ENCODE measurements around the gene C16orf54. TPM values are rescaled to one million over a fixed set of nuclear protein-coding genes. Genes with fewer than 3 reads are reported as not detected.

The C16orf54 gene
- total RNA-seq, 1 experiment from 2014 or later = not detected

- no peaks in the 10 kb centered on the region for H3K27me3 ChIP-seq (ENCODE audit: insufficient read depth, low read depth)
- TF ChIP-seq CTCF (conservative IDR thresholded peaks at IDR 0.05) = no peak
- TF ChIP-seq EZH2 (IDR thresholded peaks at IDR 0.05; ENCODE audit: low read depth) = no peak
- no peaks in the 10 kb centered on the region for H3K9me2 ChIP-seq (ENCODE audit: insufficient read depth)
- H3K4me2 ChIP-seq = peak overlapping the region; percentile 94
- BruUV-seq (replicated peaks) = no TSS peak
- H3F3A ChIP-seq (ENCODE audit: insufficient read depth, low read depth) = peaks cover 10% of the 10 kb centered on the region
- CTCF ChIA-PET = no interaction called here
- 0 out of 2 replicates have a peak, but pooled peaks cover 9% of the 10 kb centered on the region for H4K20me1 ChIP-seq (ENCODE audit: insufficient read depth)
- H3K36me3 ChIP-seq (ENCODE audit: low read depth) = peaks cover 8% of the 10 kb centered on the region; the same call in 1 of the 2 replicates
- peaks cover 17% of the 10 kb centered on the region for H3K4me1 ChIP-seq (replicated peaks; ENCODE audit: insufficient read depth)
- no peak overlapping the region for H3K27ac ChIP-seq
- H2AFZ ChIP-seq = peak overlapping the region; percentile 96; the same call in 1 of the 2 replicates
- peak overlapping the region; percentile 94 for H3K4me3 ChIP-seq
- peaks cover 61% of the 10 kb centered on the region for H3K79me2 ChIP-seq (ENCODE audit: low read depth)
- DNase-seq = no peak
- intact Hi-C loops (cut with micrococcal nuclease; ENCODE audit: unreplicated experiment) = no loop called here
- H3K9me3 ChIP-seq (ENCODE audit: insufficient read depth, low read depth) = no peaks in the 10 kb centered on the region
- POLR2A ChIA-PET (ENCODE audit: unreplicated experiment) = interaction anchor here (0.7 kb wide), 1 partner anchor 9 kb away, joined by 4 read pairs; no protein-coding TSS in a partner anchor
These were observed 46.3 kb upstream of the C16orf54 start for GRCh38 chr16:29791845-29792807.

DNA sequence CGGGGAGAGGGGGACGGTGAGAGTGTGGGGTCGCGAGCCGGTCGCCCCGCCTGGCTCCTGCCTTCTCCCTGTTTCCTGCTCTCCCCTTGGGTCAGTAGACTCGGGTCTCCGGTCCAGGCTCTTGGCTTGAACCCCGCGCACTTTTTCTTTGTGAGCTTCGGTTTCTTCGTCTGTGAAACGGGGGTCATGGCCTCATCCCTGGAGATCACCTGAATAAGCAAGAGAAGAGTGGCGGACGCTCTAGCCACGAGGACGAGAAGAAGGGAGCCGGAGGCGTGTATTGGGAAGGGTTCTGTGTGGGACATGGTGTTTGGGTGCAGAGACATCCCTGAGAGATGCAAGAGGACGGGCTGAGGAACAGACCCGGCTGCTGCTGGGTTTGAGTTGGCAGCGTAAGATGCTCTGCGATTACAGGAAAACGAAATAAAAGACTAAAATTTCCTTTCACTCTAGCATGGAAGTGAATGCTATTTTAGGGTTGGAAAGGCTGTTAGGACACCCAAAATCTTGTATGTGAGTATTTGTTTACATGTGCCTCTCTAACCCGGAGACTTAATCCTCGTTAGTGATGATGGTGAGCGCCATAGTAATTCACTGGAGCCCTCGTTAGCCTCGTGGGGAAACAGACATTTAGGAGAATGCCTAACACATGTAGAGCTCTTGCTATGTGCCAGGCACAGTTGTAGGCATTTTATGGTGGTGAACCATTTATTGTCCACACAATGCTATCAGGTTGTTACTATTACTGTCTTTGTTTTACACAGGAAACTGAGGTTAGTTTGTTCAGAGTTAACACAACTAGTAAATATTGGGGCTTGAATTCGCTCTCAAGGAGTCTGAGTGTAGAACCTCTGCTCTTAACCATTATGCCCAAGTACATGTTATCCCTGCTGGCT, 45.4 kb upstream of the C16orf54 start:
- intact Hi-C loops (cut with micrococcal nuclease; ENCODE audit: unreplicated experiment) = loop anchor here (1.0 kb wide), 3 partner anchors 14 to 91 kb away; no protein-coding TSS in a partner anchor
- no peaks in the 10 kb centered on the region for H3K9me2 ChIP-seq (ENCODE audit: insufficient read depth)
- no peaks in the 10 kb centered on the region for H3K9me3 ChIP-seq (ENCODE audit: insufficient read depth, low read depth)
- ChIA-PET POLR2A (ENCODE audit: unreplicated experiment) (interaction anchor here (0.6 to 0.8 kb wide), 4 partner anchors 10 to 196 kb away, joined by 4 to 6 read pairs (median 4); no protein-coding TSS in a partner anchor), CTCF (interaction anchor here (0.7 to 1.6 kb wide), 3 partner anchors 25 to 62 kb away, joined by 3 to 7 read pairs (median 4); partner anchors contain the start of gene PAGR1)
- peak overlapping the region; percentile 94 for H3K4me3 ChIP-seq
- H3K36me3 ChIP-seq (ENCODE audit: low read depth) = peaks cover under 1% of the 10 kb centered on the region; the same call in 1 of the 2 replicates
- TSS peak; percentile 57 for BruUV-seq (replicated peaks)
- H3F3A ChIP-seq (ENCODE audit: insufficient read depth, low read depth) = peaks cover 10% of the 10 kb centered on the region
- no peak for TF ChIP-seq EZH2 (IDR thresholded peaks at IDR 0.05; ENCODE audit: low read depth)
- TF ChIP-seq CTCF (conservative IDR thresholded peaks at IDR 0.05) = no peak
- no peak for DNase-seq
- H4K20me1 ChIP-seq (ENCODE audit: insufficient read depth) = 0 out of 2 replicates have a peak, but pooled peaks cover 9% of the 10 kb centered on the region
- peaks cover 17% of the 10 kb centered on the region for H3K4me1 ChIP-seq (replicated peaks; ENCODE audit: insufficient read depth)
- peaks cover 55% of the 10 kb centered on the region for H3K79me2 ChIP-seq (ENCODE audit: low read depth)
- H3K27me3 ChIP-seq (ENCODE audit: insufficient read depth, low read depth) = no peaks in the 10 kb centered on the region
- peak overlapping the region; percentile 96 for H2AFZ ChIP-seq
- H3K4me2 ChIP-seq = peak overlapping the region; percentile 94
- H3K27ac ChIP-seq = 0 out of 2 replicates have a peak overlapping the region, but pooled peaks have one; percentile 10

Data from PC-9 (cell line).